Neural progenitor cell (in vitro differentiated cells): ENCODE data around the gene SENP1.

Source experiments
- CTCF ChIP-seq: fragments of 200-600 bp; sonication (generic); IDR thresholded peaks from 2 replicates; pipeline ENCODE4 v1.5.1; 2017; ENCODE audit warnings: antibody characterized with exemption, mild to moderate bottlenecking
- EZH2 ChIP-seq: fragments of 200-600 bp; sonication (generic); IDR thresholded peaks from 2 replicates; pipeline ENCODE4 v1.6.1; 2017; ENCODE audit warnings: antibody characterized with exemption, mild to moderate bottlenecking, moderate library complexity
- EZH2phosphoT487 ChIP-seq: fragments of 200-600 bp; sonication (generic); IDR thresholded peaks from 2 replicates; pipeline ENCODE4 v1.6.1; 2017; ENCODE audit warnings: antibody characterized with exemption

GRCh38 chr12:48001505-48002413 lies 104.1 kb downstream of the SENP1 start:
- no peak for TF ChIP-seq CTCF
- TF ChIP-seq EZH2: no peak
- TF ChIP-seq EZH2phosphoT487: no peak
